ENCODE data around the gene CARMIL3.

Gene CARMIL3

DNA sequence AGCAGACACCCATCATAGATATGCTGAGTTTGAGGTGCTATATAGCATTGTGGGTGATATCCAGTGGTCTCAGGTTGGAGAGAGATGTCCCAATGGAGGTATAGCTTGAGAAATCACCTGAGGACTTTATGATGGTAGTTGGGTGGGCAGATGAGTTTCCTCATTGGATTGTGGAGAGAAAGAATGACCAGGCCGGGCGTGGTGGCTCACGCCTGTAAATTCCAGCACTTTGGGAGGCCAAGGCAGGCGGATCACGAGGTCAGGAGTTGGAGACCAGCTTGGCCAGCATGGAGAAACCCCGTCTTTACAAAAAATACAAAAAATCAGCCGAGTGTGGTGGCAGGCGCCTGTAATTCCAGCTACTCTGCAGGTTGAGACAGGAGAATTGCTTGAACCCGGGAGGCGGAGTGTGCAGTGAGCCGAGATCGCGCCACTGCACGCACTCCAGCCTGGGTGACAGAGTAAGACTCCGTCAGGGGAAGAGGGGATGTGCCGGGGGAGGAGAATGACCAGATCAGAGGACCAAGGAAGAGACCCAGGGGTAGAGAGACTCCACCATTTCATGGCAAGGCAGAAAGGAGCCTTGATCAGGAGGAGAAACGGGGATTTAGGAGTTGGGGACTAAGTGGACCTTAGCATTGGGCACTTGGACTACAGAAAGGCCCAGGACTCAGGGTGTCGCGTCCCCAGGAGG, 41.5 kb downstream of the CARMIL3 start:
- TF ChIP-seq, protein P1, sequence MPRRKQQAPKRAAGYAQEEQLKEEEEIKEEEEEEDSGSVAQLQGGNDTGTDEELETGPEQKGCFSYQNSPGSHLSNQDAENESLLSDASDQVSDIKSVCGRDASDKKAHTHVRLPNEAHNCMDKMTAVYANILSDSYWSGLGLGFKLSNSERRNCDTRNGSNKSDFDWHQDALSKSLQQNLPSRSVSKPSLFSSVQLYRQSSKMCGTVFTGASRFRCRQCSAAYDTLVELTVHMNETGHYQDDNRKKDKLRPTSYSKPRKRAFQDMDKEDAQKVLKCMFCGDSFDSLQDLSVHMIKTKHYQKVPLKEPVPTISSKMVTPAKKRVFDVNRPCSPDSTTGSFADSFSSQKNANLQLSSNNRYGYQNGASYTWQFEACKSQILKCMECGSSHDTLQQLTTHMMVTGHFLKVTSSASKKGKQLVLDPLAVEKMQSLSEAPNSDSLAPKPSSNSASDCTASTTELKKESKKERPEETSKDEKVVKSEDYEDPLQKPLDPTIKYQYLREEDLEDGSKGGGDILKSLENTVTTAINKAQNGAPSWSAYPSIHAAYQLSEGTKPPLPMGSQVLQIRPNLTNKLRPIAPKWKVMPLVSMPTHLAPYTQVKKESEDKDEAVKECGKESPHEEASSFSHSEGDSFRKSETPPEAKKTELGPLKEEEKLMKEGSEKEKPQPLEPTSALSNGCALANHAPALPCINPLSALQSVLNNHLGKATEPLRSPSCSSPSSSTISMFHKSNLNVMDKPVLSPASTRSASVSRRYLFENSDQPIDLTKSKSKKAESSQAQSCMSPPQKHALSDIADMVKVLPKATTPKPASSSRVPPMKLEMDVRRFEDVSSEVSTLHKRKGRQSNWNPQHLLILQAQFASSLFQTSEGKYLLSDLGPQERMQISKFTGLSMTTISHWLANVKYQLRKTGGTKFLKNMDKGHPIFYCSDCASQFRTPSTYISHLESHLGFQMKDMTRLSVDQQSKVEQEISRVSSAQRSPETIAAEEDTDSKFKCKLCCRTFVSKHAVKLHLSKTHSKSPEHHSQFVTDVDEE (CRISPR knock-in tag; IDR thresholded peaks at IDR 0.05) = no peak
- TF ChIP-seq ESRRG (CRISPR knock-in tag; IDR thresholded peaks at IDR 0.05) (no peak), GLIS3 (CRISPR knock-in tag; IDR thresholded peaks at IDR 0.05) (no peak), ZNF8 (CRISPR knock-in tag; IDR thresholded peaks at IDR 0.05) (no peak), TCF4 (CRISPR knock-in tag; IDR thresholded peaks at IDR 0.05; ENCODE audit: borderline replicate concordance) (no peak), ZNF70 (CRISPR knock-in tag; IDR thresholded peaks at IDR 0.05) (no peak)
- no peak for ATAC-seq

DNA sequence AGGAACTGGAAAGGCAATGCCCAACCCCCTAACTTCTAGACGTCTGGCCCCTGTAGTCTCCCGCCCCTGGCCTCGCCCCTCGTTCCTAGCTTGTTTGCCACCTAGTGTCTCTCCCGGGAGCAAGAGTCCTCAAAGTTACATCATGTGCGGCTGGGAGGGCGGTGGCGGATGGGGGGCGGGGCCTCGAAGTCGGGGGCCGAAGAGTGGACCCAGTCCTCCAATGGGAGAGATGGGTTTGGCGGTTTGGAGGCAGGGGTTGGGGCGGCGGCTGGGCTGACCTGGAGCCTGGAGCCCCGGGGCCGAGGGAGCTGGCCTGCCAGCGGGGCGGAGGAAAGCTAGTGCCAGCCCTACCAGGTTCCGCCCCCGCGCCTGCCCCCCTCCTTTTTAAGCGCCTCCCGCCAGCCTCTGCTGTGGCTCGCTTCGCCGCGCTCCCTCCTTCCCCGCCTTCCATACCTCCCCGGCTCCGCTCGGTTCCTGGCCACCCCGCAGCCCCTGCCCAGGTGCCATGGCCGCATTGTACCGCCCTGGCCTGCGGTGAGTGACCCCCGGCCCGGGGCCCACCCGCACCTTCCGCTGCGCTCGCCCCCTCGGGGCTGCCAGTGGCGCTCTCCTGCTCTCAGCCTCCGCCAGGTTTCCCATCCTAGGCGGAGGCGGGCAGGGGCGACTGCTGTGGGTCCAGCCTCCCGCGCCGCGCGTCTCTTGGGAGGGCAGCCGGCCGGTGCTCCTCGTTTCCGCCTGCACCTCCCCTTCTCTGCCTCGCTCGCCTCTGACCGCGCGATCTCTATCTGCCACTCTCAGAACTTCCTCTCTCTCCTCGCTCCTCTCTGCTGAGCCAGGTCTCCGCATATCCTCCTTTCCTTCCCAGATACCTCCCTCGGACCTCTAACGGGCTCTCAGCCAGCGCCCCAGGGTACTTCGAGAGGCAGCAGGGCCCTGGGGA, 42.4 kb downstream of the CARMIL3 start, which contains the start of gene PCK2:
Gene PCK2, plus strand, starts transcription at position 411 of the 940 bp plus-strand sequence. Its CDS starts 95 bp downstream, at position 506.
- ATAC-seq = peak; percentile 89
- TF ChIP-seq ZNF70 (CRISPR knock-in tag; IDR thresholded peaks at IDR 0.05) (peak; percentile 96), CSDC2 (CRISPR knock-in tag; IDR thresholded peaks at IDR 0.05) (no peak)

DNA sequence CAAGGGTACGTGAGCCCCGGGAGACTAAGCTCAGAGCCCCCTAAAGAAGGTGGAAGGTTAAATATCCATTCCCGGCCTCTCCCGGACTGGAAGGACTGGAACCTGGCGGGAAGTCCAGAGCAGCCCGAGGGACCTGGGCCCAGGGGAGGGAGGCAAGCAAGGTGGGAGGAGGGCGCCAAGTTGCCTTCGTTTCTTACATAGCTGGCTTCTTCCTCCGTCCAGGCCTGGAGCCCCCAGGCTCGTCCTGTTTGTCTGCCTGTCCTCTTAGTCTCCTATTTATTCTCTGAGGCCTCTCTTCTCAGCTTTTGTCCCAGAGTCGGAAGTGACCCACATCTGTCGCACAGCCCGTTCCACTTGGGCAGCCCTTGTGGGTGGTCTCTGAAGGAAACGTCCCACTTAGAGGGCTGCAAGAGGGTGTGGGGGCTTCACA, 43.0 kb downstream of the CARMIL3 start:
- ATAC-seq = peak; percentile 21
- TF ChIP-seq TOX (CRISPR knock-in tag; IDR thresholded peaks at IDR 0.05; ENCODE audit: borderline replicate concordance) = no peak
- no peak for TF ChIP-seq ESRRG (CRISPR knock-in tag; IDR thresholded peaks at IDR 0.05)
- no peak for TF ChIP-seq ZC3H10 (CRISPR knock-in tag; IDR thresholded peaks at IDR 0.05)
- TF ChIP-seq ZFP3 (CRISPR knock-in tag; IDR thresholded peaks at IDR 0.05) = no peak
- TF ChIP-seq OSR1 (CRISPR knock-in tag; IDR thresholded peaks at IDR 0.05) = no peak
- no peak for TF ChIP-seq ZNF70 (CRISPR knock-in tag; IDR thresholded peaks at IDR 0.05)
- TF ChIP-seq ZFP30 (CRISPR knock-in tag; IDR thresholded peaks at IDR 0.05) = no peak
- TF ChIP-seq, protein P2, sequence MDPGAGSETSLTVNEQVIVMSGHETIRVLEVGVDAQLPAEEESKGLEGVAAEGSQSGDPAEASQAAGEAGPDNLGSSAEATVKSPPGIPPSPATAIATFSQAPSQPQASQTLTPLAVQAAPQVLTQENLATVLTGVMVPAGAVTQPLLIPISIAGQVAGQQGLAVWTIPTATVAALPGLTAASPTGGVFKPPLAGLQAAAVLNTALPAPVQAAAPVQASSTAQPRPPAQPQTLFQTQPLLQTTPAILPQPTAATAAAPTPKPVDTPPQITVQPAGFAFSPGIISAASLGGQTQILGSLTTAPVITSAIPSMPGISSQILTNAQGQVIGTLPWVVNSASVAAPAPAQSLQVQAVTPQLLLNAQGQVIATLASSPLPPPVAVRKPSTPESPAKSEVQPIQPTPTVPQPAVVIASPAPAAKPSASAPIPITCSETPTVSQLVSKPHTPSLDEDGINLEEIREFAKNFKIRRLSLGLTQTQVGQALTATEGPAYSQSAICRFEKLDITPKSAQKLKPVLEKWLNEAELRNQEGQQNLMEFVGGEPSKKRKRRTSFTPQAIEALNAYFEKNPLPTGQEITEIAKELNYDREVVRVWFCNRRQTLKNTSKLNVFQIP (CRISPR knock-in tag; IDR thresholded peaks at IDR 0.05; ENCODE audit: borderline replicate concordance, low read depth) = no peak
- TF ChIP-seq GLIS3 (CRISPR knock-in tag; IDR thresholded peaks at IDR 0.05) = no peak

DNA sequence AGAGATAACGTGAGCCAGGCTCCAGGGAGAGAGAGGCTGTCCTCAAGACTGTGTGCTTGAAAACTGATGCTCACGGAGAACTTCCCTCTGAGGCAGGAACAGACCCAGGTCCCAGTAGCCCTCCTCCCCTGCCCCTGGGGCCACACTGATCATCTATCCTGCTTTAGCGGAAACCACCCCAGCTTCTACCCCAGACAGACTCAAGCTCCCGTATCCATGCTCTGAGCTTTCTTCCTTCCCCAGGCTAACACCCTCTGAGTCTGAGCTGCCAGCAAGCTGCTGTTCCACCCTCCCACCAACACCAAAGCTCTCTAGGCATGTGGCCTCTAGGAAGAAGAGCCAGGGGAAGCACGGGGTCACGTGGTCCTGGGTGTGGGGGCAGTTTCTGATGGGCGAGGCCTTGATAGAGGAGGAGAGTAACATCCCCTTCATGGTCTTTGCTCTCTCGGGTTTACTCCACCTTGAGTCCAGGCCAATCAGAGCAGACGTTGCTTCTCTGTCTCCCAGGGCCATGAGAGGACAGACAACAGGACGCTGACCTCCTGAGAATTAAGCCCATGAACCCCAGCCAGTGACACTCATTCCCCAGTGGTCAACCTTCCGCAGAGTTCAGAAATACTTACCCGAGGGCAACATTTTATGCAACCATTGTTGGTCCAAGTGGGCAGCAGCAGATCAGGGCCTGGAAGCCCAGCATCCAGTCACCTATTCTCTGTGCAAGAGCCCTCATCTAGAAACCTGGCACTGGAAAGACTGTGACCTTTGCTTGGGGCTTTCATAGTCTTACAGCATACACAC, 43.7 kb downstream of the CARMIL3 start:
- ATAC-seq = peak; percentile 3
- TF ChIP-seq GLIS3 (CRISPR knock-in tag; IDR thresholded peaks at IDR 0.05) (no peak), BACH2 (CRISPR knock-in tag; IDR thresholded peaks at IDR 0.05; ENCODE audit: borderline replicate concordance) (no peak), ZNF565 (CRISPR knock-in tag; conservative IDR thresholded peaks at IDR 0.05; ENCODE audit: low read depth) (no peak), CSDC2 (CRISPR knock-in tag; IDR thresholded peaks at IDR 0.05) (no peak), ISL1 (CRISPR knock-in tag; IDR thresholded peaks at IDR 0.05) (no peak), RARB (CRISPR knock-in tag; IDR thresholded peaks at IDR 0.05) (no peak), TCF4 (CRISPR knock-in tag; IDR thresholded peaks at IDR 0.05; ENCODE audit: borderline replicate concordance) (no peak), ZFP30 (CRISPR knock-in tag; IDR thresholded peaks at IDR 0.05) (no peak), ZNF70 (CRISPR knock-in tag; IDR thresholded peaks at IDR 0.05) (no peak)
- TF ChIP-seq, protein P3, sequence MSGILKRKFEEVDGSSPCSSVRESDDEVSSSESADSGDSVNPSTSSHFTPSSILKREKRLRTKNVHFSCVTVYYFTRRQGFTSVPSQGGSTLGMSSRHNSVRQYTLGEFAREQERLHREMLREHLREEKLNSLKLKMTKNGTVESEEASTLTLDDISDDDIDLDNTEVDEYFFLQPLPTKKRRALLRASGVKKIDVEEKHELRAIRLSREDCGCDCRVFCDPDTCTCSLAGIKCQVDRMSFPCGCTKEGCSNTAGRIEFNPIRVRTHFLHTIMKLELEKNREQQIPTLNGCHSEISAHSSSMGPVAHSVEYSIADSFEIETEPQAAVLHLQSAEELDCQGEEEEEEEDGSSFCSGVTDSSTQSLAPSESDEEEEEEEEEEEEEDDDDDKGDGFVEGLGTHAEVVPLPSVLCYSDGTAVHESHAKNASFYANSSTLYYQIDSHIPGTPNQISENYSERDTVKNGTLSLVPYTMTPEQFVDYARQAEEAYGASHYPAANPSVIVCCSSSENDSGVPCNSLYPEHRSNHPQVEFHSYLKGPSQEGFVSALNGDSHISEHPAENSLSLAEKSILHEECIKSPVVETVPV (CRISPR knock-in tag; IDR thresholded peaks at IDR 0.05) = no peak
- TF ChIP-seq, protein P1 (CRISPR knock-in tag; IDR thresholded peaks at IDR 0.05) = no peak
- TF ChIP-seq, protein P4, sequence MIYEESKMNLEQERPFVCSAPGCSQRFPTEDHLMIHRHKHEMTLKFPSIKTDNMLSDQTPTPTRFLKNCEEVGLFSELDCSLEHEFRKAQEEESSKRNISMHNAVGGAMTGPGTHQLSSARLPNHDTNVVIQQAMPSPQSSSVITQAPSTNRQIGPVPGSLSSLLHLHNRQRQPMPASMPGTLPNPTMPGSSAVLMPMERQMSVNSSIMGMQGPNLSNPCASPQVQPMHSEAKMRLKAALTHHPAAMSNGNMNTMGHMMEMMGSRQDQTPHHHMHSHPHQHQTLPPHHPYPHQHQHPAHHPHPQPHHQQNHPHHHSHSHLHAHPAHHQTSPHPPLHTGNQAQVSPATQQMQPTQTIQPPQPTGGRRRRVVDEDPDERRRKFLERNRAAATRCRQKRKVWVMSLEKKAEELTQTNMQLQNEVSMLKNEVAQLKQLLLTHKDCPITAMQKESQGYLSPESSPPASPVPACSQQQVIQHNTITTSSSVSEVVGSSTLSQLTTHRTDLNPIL (CRISPR knock-in tag; IDR thresholded peaks at IDR 0.05; ENCODE audit: low read depth) = no peak
- TF ChIP-seq, protein P5, sequence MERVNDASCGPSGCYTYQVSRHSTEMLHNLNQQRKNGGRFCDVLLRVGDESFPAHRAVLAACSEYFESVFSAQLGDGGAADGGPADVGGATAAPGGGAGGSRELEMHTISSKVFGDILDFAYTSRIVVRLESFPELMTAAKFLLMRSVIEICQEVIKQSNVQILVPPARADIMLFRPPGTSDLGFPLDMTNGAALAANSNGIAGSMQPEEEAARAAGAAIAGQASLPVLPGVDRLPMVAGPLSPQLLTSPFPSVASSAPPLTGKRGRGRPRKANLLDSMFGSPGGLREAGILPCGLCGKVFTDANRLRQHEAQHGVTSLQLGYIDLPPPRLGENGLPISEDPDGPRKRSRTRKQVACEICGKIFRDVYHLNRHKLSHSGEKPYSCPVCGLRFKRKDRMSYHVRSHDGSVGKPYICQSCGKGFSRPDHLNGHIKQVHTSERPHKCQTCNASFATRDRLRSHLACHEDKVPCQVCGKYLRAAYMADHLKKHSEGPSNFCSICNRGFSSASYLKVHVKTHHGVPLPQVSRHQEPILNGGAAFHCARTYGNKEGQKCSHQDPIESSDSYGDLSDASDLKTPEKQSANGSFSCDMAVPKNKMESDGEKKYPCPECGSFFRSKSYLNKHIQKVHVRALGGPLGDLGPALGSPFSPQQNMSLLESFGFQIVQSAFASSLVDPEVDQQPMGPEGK (CRISPR knock-in tag; IDR thresholded peaks at IDR 0.05; ENCODE audit: borderline replicate concordance) = no peak

Measured in SK-N-SH treated with all-trans-retinoic acid at 6 μM for 48 hours (cell line).